Activated B cell treated with CpG ODN at 0.5 μM for 24 hours (primary cell): Measurements from ENCODE around the gene PITPNB. TPM values are rescaled to one million over a fixed set of nuclear protein-coding genes. Genes with fewer than 3 reads are reported as not detected.

Experiments used
- ATAC-seq: fragments of 200-7000 bp; cut with Tn5 transposase; one replicate; pipeline ENCODE4 v1.10.0; 2021; ENCODE audit warnings: low read depth, mild to moderate bottlenecking, moderate library complexity
- CTCF ChIA-PET: fragments of 350-600 bp; sonication (Branson Sonifier 250); formaldehyde crosslinking; loops from one replicate; lab custom pipeline; 2021; ENCODE audit warnings: antibody characterized with exemption; lab: Charles Lee
- POLR2A ChIA-PET: fragments of 350-600 bp; sonication (Branson Sonifier 250); formaldehyde crosslinking; loops from one replicate; lab custom pipeline; 2021; ENCODE audit warnings: antibody characterized with exemption; lab: Charles Lee
- DNase-seq: peaks from one replicate; pipeline ENCODE4 v3.0.0; 2022
- H3K27ac Mint-ChIP-seq: one replicate; pipeline ENCODE4 v1.8.0; 2020; ENCODE audit warnings: mixed read lengths
- H3K27me3 Mint-ChIP-seq: one replicate; pipeline ENCODE4 v1.8.0; 2021; ENCODE audit warnings: mixed read lengths
- H3K36me3 Mint-ChIP-seq: one replicate; pipeline ENCODE4 v1.8.0; 2021; ENCODE audit warnings: low read depth, mixed read lengths
- H3K4me1 Mint-ChIP-seq: one replicate; pipeline ENCODE4 v1.8.0; 2021; ENCODE audit warnings: mixed read lengths
- H3K4me3 Mint-ChIP-seq: one replicate; pipeline ENCODE4 v1.8.0; 2020; ENCODE audit warnings: mild to moderate bottlenecking, mixed read lengths
- H3K9me3 Mint-ChIP-seq: one replicate; pipeline ENCODE4 v1.8.0; 2020; ENCODE audit warnings: mixed read lengths
- CTCF ChIP-seq: fragments of 200-600 bp; IDR thresholded peaks from one replicate; pipeline ENCODE4 v1.8.0; 2022; ENCODE audit warnings: antibody characterized with exemption, mild to moderate bottlenecking
- intact Hi-C: fragments of 100-400 bp; cut with micrococcal nuclease; formaldehyde crosslinking; loops from one replicate; pipeline ENCODE4 v1.15.1; 2024
- total RNA-seq: library from RNA; stranded (reverse); gene quantifications from 2 replicates; pipeline ENCODE4 v1.2.3, GENCODE V29; 2022

PITPNB gene
- total RNA-seq, 1 donor from 2014 or later, result 82.5 TPM

GRCh38 chr22:27870234-27871191 is 48.5 kb downstream of the PITPNB start:
- Mint-ChIP-seq H3K36me3 (peaks cover 82% of the 10 kb centered on the region), H3K4me3 (no peak overlapping the region), H3K9me3 (no peaks in the 10 kb centered on the region), H3K27me3 (no peaks in the 10 kb centered on the region), H3K4me1 (peaks cover 21% of the 10 kb centered on the region), H3K27ac (no peak overlapping the region)
- CTCF ChIA-PET, result interaction anchor here (0.8 kb wide), 1 partner anchor 13 kb away, joined by 4 read pairs; no protein-coding TSS in a partner anchor
- POLR2A ChIA-PET, result no interaction called here
- DNase-seq, result no peak
- no peak for ATAC-seq
- intact Hi-C loops, result no loop called here
- no peak for TF ChIP-seq CTCF

GRCh38 chr22:27868732-27869282 is 50.2 kb downstream of the PITPNB start:
- H3K4me3 Mint-ChIP-seq, result no peak overlapping the region
- ChIA-PET CTCF (interaction anchor here (1.0 to 1.6 kb wide), 2 partner anchors 16 to 18 kb away, joined by 3 read pairs; no protein-coding TSS in a partner anchor), POLR2A (no interaction called here)
- no peak for TF ChIP-seq CTCF
- no peak overlapping the region for H3K27ac Mint-ChIP-seq
- ATAC-seq (no peak), DNase-seq (no peak)
- no peaks in the 10 kb centered on the region for H3K9me3 Mint-ChIP-seq
- H3K27me3 Mint-ChIP-seq, result no peaks in the 10 kb centered on the region
- H3K36me3 Mint-ChIP-seq, result peaks cover 73% of the 10 kb centered on the region
- H3K4me1 Mint-ChIP-seq, result peaks cover 21% of the 10 kb centered on the region
- intact Hi-C loops, result no loop called here

- H3K4me1 Mint-ChIP-seq, result peaks cover 21% of the 10 kb centered on the region
- POLR2A ChIA-PET, result no interaction called here
- no peak for DNase-seq
These were observed 50.9 kb downstream of the PITPNB start for GRCh38 chr22:27867953-27868731.

GRCh38 chr22:27867085-27867952 is 51.7 kb downstream of the PITPNB start:
- Mint-ChIP-seq H3K27ac (peak overlapping the region; percentile 53), H3K9me3 (no peaks in the 10 kb centered on the region), H3K36me3 (peaks cover 69% of the 10 kb centered on the region), H3K27me3 (no peaks in the 10 kb centered on the region), H3K4me1 (peaks cover 21% of the 10 kb centered on the region), H3K4me3 (no peak overlapping the region)
- no peak for TF ChIP-seq CTCF
- intact Hi-C loops, result no loop called here
- CTCF ChIA-PET, result interaction anchor here (1.6 kb wide), 1 partner anchor 18 kb away, joined by 3 read pairs; no protein-coding TSS in a partner anchor
- DNase-seq (no peak), ATAC-seq (no peak)
- POLR2A ChIA-PET, result no interaction called here

More at GRCh38 chr22:27867953-27868731, 50.9 kb downstream of the PITPNB start:
- TF ChIP-seq CTCF, result no peak
- CTCF ChIA-PET, result interaction anchor here (1.0 to 1.6 kb wide), 2 partner anchors 17 to 18 kb away, joined by 3 read pairs; no protein-coding TSS in a partner anchor
- Mint-ChIP-seq H3K27me3 (no peaks in the 10 kb centered on the region), H3K36me3 (peaks cover 71% of the 10 kb centered on the region), H3K9me3 (no peaks in the 10 kb centered on the region), H3K4me3 (no peak overlapping the region), H3K27ac (peak overlapping the region; percentile 16)
- intact Hi-C loops, result no loop called here
- ATAC-seq, result no peak
